K562 (cell line): Measurements from ENCODE around the gene NKAIN4. TPM values are rescaled to one million over a fixed set of nuclear protein-coding genes. Genes with fewer than 3 reads are reported as not detected.

Experiments
- ATAC-seq: fragments of 200-7000 bp; cut with Tn5 transposase; 3 replicates; pipeline ENCODE4 v1.9.1; 2020; ENCODE audit warnings: moderate library complexity
- BruUV-seq: library from RNA; stranded (reverse); fragments of 400-500 nt; replicated peaks from 2 replicates; lab custom pipeline; 2021; lab: Mats Ljungman, UMichigan
- CTCF ChIA-PET: fragments of 300-600 bp; formaldehyde crosslinking; extraction: SDS; loops from one replicate; lab custom pipeline; 2021; ENCODE audit warnings: low intra/inter-chr PET ratio; lab: Yijun Ruan, JAX
- POLR2A ChIA-PET: fragments of 300-600, 350-650 bp; sonication (Branson Sonifier 250); formaldehyde crosslinking; extraction: SDS; loops from one replicate; lab custom pipeline; 2021; ENCODE audit warnings: antibody characterized with exemption, inconsistent platforms; lab: Yijun Ruan, JAX
- DNase-seq, 4 experiments: peaks; one replicate each; pipeline versions ENCODE4 v3.0.0 to v3.0.0-alpha.2; 2011 to 2018; ENCODE audit warnings: low spot score in 3 of 4, mixed read lengths in 3 of 4; ENCODE audit errors: extremely low read depth in 1 of 4
- FAIRE-seq: peaks from 2 replicates; lab custom pipeline; 2011; peaks lifted over from hg19 to GRCh38; lab: Jason Lieb, UNC
- H2AFZ ChIP-seq: 2 replicates; pipeline ENCODE4 v1.6.0; 2011; ENCODE audit warnings: low read depth, low read length, control low read depth, inconsistent platforms
- H3K27ac ChIP-seq: fragments of 200-600 bp; 3 replicates; pipeline ENCODE4 v1.8.0; 2011; ENCODE audit warnings: low read depth, mild to moderate bottlenecking, control low read depth, inconsistent platforms, low read length, moderate library complexity, mixed read lengths; ENCODE audit errors: extremely low read depth
- H3K27me3 ChIP-seq, 2 experiments: fragments of 300-600 bp in 1 of 2; 2 replicates in 1 of 2; 3 replicates in 1 of 2; pipeline versions ENCODE4 v1.6.0 to v1.8.0; 2011; ENCODE audit warnings: inconsistent platforms in 2 of 2, low read length in 2 of 2, mild to moderate bottlenecking in 1 of 2, mixed read lengths in 1 of 2, moderate library complexity in 1 of 2; ENCODE audit not compliant: control insufficient read depth in 2 of 2, insufficient read depth in 2 of 2
- H3K36me3 ChIP-seq: fragments of 300-600 bp; 3 replicates; pipeline ENCODE4 v1.8.0; 2011; ENCODE audit warnings: mild to moderate bottlenecking, low read length, inconsistent platforms; ENCODE audit not compliant: control insufficient read depth, insufficient read depth
- H3K4me1 ChIP-seq, 2 experiments: fragments of 200-600 bp in 1 of 2; replicated peaks in 1 of 2; 2 replicates in 1 of 2; 3 replicates in 1 of 2; pipeline versions ENCODE4 v1.5.1 to v1.8.0; 2011; ENCODE audit warnings: inconsistent platforms in 2 of 2, low read length in 2 of 2, mild to moderate bottlenecking in 1 of 2, mixed read lengths in 1 of 2, moderate library complexity in 1 of 2; ENCODE audit not compliant: control insufficient read depth in 2 of 2, insufficient read depth in 2 of 2
- H3K4me2 ChIP-seq: 2 replicates; pipeline ENCODE4 v1.6.1; 2011; ENCODE audit warnings: low read length, control low read depth, inconsistent platforms, mixed read lengths; ENCODE audit not compliant: insufficient read depth
- H3K4me3 ChIP-seq: fragments of 200-600 bp; sonication (generic), shearing (Covaris generic); 2 replicates; pipeline ENCODE4 v1.5.1; 2016; ENCODE audit warnings: control low read depth, inconsistent platforms
- H3K79me2 ChIP-seq: fragments of 200-600 bp; 3 replicates; pipeline ENCODE4 v1.8.0; 2011; ENCODE audit warnings: low read length, inconsistent platforms; ENCODE audit not compliant: control insufficient read depth, insufficient read depth
- H3K9ac ChIP-seq, 2 experiments: 2 replicates each; pipeline versions ENCODE4 v1.6.0 to v1.6.1; 2011; ENCODE audit warnings: low read depth in 2 of 2, low read length in 2 of 2, control low read depth in 1 of 2, inconsistent platforms in 1 of 2, mild to moderate bottlenecking in 1 of 2, mixed read lengths in 1 of 2; ENCODE audit not compliant: insufficient read depth in 1 of 2
- H3K9me1 ChIP-seq: one replicate; pipeline ENCODE4 v1.6.0; 2011; ENCODE audit warnings: inconsistent platforms, mild to moderate bottlenecking, low read length, moderate library complexity; ENCODE audit not compliant: control insufficient read depth, insufficient read depth
- H3K9me3 ChIP-seq: replicated peaks from 2 replicates; pipeline ENCODE4 v1.5.1; 2011; ENCODE audit warnings: low read depth, low read length, inconsistent platforms; ENCODE audit not compliant: control insufficient read depth, insufficient read depth
- H4K20me1 ChIP-seq: replicated peaks from 2 replicates; pipeline ENCODE4 v1.6.1; 2011; ENCODE audit warnings: low read length, inconsistent platforms, mixed read lengths; ENCODE audit not compliant: control insufficient read depth, insufficient read depth
- MAZ ChIP-seq, 2 experiments: fragments of 450-650 bp in 1 of 2; sonication (generic) in 1 of 2; formaldehyde crosslinking; IDR thresholded peaks in 1 of 2; conservative IDR thresholded peaks in 1 of 2; 2 replicates each; pipeline versions ENCODE4 v1.4.0 to v1.5.0; 2020; ENCODE audit warnings: mild to moderate bottlenecking in 1 of 2, missing genetic modification reagents in 1 of 2
- MTA3 ChIP-seq: fragments of 450-650 bp; formaldehyde crosslinking; IDR thresholded peaks from 2 replicates; pipeline ENCODE4 v1.6.1; 2017; ENCODE audit warnings: mild to moderate bottlenecking, borderline replicate concordance
- PHB ChIP-seq: fragments of 250-450 bp; sonication (Bioruptor Pico); IDR thresholded peaks from 2 replicates; pipeline ENCODE4 v1.5.0; 2021
- POLR2G ChIP-seq: fragments of 200-400 bp; formaldehyde crosslinking; IDR thresholded peaks from 2 replicates; pipeline ENCODE4 v1.6.1; 2017; ENCODE audit warnings: low read depth, mild to moderate bottlenecking, antibody characterized with exemption, low read length, moderate library complexity
- PRDM10 ChIP-seq: fragments of 450-650 bp; IDR thresholded peaks from 2 replicates; pipeline ENCODE4 v1.6.1; 2018; ENCODE audit not compliant: partially characterized antibody
- WGBS: fragments of 100-300 bp; shearing (Covaris generic); methylation state at CpG from one replicate; pipeline ENCODE4 v1.1.6; 2016; ENCODE audit warnings: low coverage, mixed read lengths; ENCODE audit not compliant: insufficient coverage; ENCODE audit errors: missing lambda C conversion rate; 5-methylcytosine and 5-hydroxymethylcytosine counted together
- in situ Hi-C: fragments of 300-500 bp; cut with MboI; formaldehyde crosslinking; loops from 4 replicates; pipeline ENCODE4 v1.15.0; 2018; ENCODE audit warnings: inconsistent platforms, mixed read lengths
- intact Hi-C: fragments of 100-400 bp; cut with micrococcal nuclease; formaldehyde crosslinking; loops from 2 replicates; pipeline ENCODE4 v1.14.2; 2022
- polyA plus RNA-seq, 8 experiments: library from polyadenylated mRNA; depleted of rRNA in 4 of 8; stranded (reverse) in 5 of 8; unstranded in 3 of 8; fragments of >200 nt; fragmentation: Nextera tagmentation in 2 of 8; fragmentation: Illumina TruSeq in 1 of 8; extraction: Ambion mirVana in 2 of 8; extraction: Trizol in 1 of 8; gene quantifications; 2 replicates each; pipeline versions ENCODE4 v1.2.1 to v1.2.3, GENCODE V29; 2011 to 2014; ENCODE audit warnings: inconsistent platforms in 1 of 8, missing spikeins in 1 of 8
- total RNA-seq, 7 experiments: library from RNA; depleted of rRNA in 6 of 7; stranded (reverse); fragments of >200 nt in 6 of 7; fragmentation: Illumina TruSeq in 2 of 7; extraction: Trizol in 2 of 7; gene quantifications; 2 replicates each; pipeline versions ENCODE4 v1.2.1 to v1.2.3, GENCODE V29; 2011 to 2021; ENCODE audit warnings: low replicate concordance in 1 of 7

NKAIN4 gene
- total and polyA plus RNA-seq, 9 of the 15 experiments (the other 6 are each of a cell fraction or from before 2014, with no cell fraction given), result not detected

GRCh38 chr20:63291811-63292210 is 37.5 kb upstream of the NKAIN4 start:
- Histone ChIP-seq H3K9me3 (no peaks in the 10 kb centered on the region), H4K20me1 (peaks cover 37% of the 10 kb centered on the region), H3K27ac (no peak overlapping the region), H3K4me1 (peaks cover 0 to 74% of the 10 kb centered on the region in 2 experiments; a peak in 2 of 5 replicates), H3K79me2 (no peaks in the 10 kb centered on the region)
- DNase-seq, result no peak
- BruUV-seq, result no TSS peak
- POLR2A ChIA-PET, result interaction anchor here (0.6 to 5.7 kb wide), 2 partner anchors 10 to 409 kb away, joined by 4 to 28 read pairs; no protein-coding TSS in a partner anchor
- TF ChIP-seq PHB (no peak), POLR2G (peak; percentile 41)
- TF ChIP-seq, all 486 proteins: peak for 1
- Histone ChIP-seq H2AFZ (no peak overlapping the region), H3K4me3 (no peak overlapping the region), H3K9me1 (peaks cover 10% of the 10 kb centered on the region), H3K9ac (no peak overlapping the region), H3K27me3 (peaks cover 12 to 22% of the 10 kb centered on the region in 2 experiments; a peak in 4 of 5 replicates), H3K36me3 (peaks cover 24% of the 10 kb centered on the region; the same call in 1 of the 3 replicates), H3K4me2 (no peak overlapping the region)
- 61% methylated on average over 8 of the region's 10 CpGs for WGBS
- in situ Hi-C loops, result no loop called here
- FAIRE-seq (no peak), ATAC-seq (no peak)
- CTCF ChIA-PET, result no interaction called here
- intact Hi-C loops, result loop anchor here (5.0 kb wide), 1 partner anchor 65 kb away; no protein-coding TSS in a partner anchor

- in situ Hi-C loops, result no loop called here
- ATAC-seq (peak; percentile 87), DNase-seq (peak; percentile 68 to 87 (median 83)), FAIRE-seq (no peak)
- H4K20me1 ChIP-seq, result peaks cover 34% of the 10 kb centered on the region
- no peaks in the 10 kb centered on the region for H3K79me2 ChIP-seq
- H3K9me1 ChIP-seq, result peaks cover 10% of the 10 kb centered on the region
- H3K4me1 ChIP-seq, result peaks cover 0 to 70% of the 10 kb centered on the region in 2 experiments; a peak in 2 of 5 replicates
- ChIA-PET POLR2A (interaction anchor here (0.6 to 5.7 kb wide), 3 partner anchors 9 to 259 kb away, joined by 3 to 28 read pairs (median 4); no protein-coding TSS in a partner anchor), CTCF (no interaction called here)
- H3K4me3 ChIP-seq, result no peak overlapping the region
- BruUV-seq, result no TSS peak
- H3K36me3 ChIP-seq, result peaks cover 28% of the 10 kb centered on the region; the same call in 1 of the 3 replicates
- peak overlapping the region; percentile 48; the same call in 1 of the 2 replicates for H2AFZ ChIP-seq
- no peaks in the 10 kb centered on the region for H3K9me3 ChIP-seq
- H3K9ac ChIP-seq, result peak overlapping the region in 1 of 2 experiments; percentile 87; a peak in 2 of 4 replicates
- H3K27me3 ChIP-seq, result peaks cover 7 to 15% of the 10 kb centered on the region in 2 experiments; a peak in 4 of 5 replicates
- H3K27ac ChIP-seq, result 0 out of 3 replicates have a peak overlapping the region, but pooled peaks have one; percentile 2
- intact Hi-C loops, result loop anchor here (5.0 kb wide), 1 partner anchor 64 kb away; no protein-coding TSS in a partner anchor
- no peak overlapping the region for H3K4me2 ChIP-seq
- 28% methylated on average over 22 of the region's 26 CpGs for WGBS
- TF ChIP-seq MTA3, result peak; percentile 45; the same call in 1 of the 2 replicates
- TF ChIP-seq MAZ (CRISPR knock-in tag; conservative IDR thresholded peaks at IDR 0.05 in 1 of 2, IDR thresholded peaks at IDR 0.05 in 1 of 2), result 0 out of 4 replicates have a peak, but pooled peaks of 1 of the 2 experiments have one; percentile 42
- peak; percentile 66 for TF ChIP-seq PRDM10
Observed at GRCh38 chr20:63290677-63291472, 36.6 kb upstream of the NKAIN4 start.
